Measurements from ENCODE around the gene PMPCA.
A peak's percentile ranks its signal among the peaks of the same experiment; 100 is the strongest.

PMPCA gene

GRCh38 chr9:136370687-136371532 lies 39.5 kb upstream of the PMPCA start:
- Mint-ChIP-seq H3K27me3 (no peaks in the 10 kb centered on the region), H3K4me3 (no peak overlapping the region)

DNA sequence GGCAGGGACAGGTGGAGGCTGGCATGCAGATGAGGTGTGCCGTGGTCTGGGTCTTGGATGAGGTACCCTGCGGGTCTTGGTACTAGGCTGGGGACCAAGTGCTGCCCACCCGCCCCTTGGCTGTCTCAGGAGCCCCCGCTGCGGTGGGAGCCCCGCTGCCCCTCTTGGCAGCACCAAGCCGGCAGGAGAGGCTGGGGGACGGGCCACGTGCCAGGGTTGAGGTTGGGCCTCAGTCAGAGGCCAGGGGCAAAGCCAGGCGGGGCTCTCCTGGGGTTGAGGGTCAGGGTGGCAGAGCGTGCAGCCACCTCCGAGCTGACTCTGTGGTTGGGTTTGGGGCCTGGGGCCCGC lies 39.0 kb upstream of the PMPCA start:
- H3K4me3 Mint-ChIP-seq, result no peak overlapping the region
- ATAC-seq (no peak), DNase-seq (no peak)
- H3K27ac Mint-ChIP-seq, result no peak overlapping the region
- H3K27me3 Mint-ChIP-seq, result no peaks in the 10 kb centered on the region
- H3K4me1 Mint-ChIP-seq, result peaks cover 9% of the 10 kb centered on the region
- no peaks in the 10 kb centered on the region for H3K9me3 Mint-ChIP-seq

More at GRCh38 chr9:136370687-136371532, 39.5 kb upstream of the PMPCA start:
- H3K9me3 Mint-ChIP-seq, result no peaks in the 10 kb centered on the region
- DNase-seq (no peak), ATAC-seq (no peak)
- no peak overlapping the region for H3K27ac Mint-ChIP-seq
- peaks cover 9% of the 10 kb centered on the region for H3K4me1 Mint-ChIP-seq

DNA sequence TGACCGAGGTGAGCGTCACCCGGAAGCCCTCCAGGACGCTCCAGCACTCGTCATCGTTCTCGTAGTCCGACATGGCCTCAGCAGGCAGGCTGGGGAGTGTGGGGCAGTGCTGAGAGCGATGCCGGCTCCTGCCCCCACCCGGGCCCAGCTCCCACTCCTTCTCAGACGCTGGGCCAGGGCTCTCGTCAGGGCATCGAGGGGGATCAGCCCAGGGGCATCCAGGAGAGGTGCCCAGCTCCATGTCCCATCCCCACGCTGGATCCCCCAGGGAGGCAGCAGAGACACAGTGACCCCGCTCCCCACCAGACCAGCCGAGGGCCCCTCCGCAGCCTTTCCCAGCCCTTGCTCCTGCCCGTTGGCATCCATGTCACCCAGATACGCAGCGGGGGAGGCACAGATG lies 38.5 kb upstream of the PMPCA start:
- H3K27ac Mint-ChIP-seq, result no peak overlapping the region
- no peak overlapping the region for H3K4me3 Mint-ChIP-seq
- DNase-seq, result no peak
- ATAC-seq, result no peak
- H3K4me1 Mint-ChIP-seq, result peaks cover 9% of the 10 kb centered on the region
- H3K9me3 Mint-ChIP-seq, result no peaks in the 10 kb centered on the region
- H3K27me3 Mint-ChIP-seq, result no peaks in the 10 kb centered on the region

DNA sequence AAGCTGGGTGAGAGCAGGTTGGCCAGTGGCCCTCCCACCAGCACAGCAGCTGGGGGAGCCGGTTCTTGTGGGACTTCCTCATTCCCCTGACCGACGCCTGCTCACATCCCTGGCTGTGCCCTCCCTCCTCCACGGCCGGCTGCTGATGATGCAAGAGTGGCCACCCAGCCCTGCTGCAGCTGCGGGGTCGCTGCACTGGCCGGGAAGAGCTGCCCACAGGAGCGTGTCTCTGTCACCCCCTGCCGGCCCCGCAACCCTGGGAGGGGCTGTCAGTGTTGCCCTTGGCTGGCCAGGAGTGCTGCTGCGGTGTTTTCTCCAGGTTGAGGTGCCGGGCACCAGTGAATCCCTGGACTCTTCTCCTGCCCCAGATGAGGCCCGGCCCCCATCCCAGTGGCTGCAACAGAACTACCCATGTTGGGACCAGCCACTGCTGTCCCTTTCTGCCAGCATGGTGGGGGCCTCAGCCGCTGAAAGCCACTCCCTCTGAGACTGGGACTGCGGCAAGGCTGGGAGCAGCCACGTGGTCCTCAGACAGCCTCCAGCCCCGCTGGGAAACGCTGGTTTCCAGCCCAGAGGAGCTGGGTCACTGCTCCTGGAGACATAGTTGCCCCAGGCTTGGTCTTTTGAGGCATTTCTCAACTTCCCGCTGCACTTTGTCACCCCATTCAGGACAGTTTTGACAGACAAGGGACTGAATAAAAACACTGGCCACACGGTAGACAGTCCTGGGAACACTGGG lies 37.7 kb upstream of the PMPCA start:
- H3K9me3 Mint-ChIP-seq, result no peaks in the 10 kb centered on the region
- no peaks in the 10 kb centered on the region for H3K27me3 Mint-ChIP-seq
- peak; percentile 3 for ATAC-seq
- H3K27ac Mint-ChIP-seq, result peak overlapping the region in 1 of 2 donors; percentile 25
- peak overlapping the region; percentile 37 to 59 for H3K4me3 Mint-ChIP-seq
- H3K4me1 Mint-ChIP-seq, result peaks cover 9% of the 10 kb centered on the region
- no peak for DNase-seq

DNA sequence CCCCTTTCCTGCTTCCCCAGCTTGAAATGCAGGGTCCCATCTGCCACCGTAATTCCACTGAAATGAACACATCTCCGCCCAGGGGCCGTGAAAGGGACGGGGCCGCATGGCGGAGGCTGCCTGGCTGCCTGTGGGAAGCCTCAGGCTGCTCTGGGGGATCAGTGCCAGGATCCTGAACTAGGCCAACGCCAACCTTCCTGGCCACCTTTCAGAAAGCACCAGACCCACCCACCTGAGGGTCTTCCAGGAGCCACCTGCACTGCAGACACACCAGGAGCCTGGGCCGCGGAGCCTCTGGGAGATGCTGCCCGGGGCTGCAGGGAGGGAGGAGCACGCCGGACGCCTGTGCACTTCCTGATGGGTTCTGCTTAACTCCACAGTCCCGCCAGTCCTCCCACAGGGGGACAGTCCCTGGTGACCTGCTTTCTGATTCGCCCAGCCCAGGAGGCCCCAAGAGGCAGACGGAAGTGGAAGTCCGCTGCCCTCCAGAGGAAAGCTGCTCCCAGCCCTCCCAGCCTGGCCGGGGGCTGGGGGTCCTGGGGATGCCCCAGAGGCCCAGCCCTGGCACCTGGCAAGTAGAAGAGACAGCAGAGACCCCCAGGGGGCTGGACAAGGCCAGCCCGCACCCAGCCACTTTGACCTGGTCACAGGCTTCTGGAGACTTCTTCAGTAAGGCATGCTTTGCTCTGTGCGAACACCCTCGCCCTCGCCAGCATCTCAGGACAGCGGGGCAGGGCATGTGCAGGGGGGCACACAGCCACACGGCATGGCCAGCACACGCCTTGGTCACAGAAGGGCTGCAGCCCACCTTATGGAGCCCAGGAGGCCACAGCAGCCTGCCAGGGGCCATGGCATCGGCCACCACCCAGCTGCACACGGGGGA lies 36.9 kb upstream of the PMPCA start, which contains the start of gene CARD9:
Gene CARD9 (minus strand): TSS at position 370 of the 883 bp plus-strand sequence. CDS start 1,591 bp downstream, outside the sequence.
- H3K9me3 Mint-ChIP-seq, result no peaks in the 10 kb centered on the region
- peak within 1 kb of the TSS; percentile 25 to 42 for H3K27ac Mint-ChIP-seq
- peak within 1 kb of the TSS; percentile 37 to 59 for H3K4me3 Mint-ChIP-seq
- ATAC-seq, result peak; percentile 23
- H3K4me1 Mint-ChIP-seq, result peaks cover 9% of the 10 kb centered on the region
- no peak for DNase-seq
- no peaks in the 10 kb centered on the region for H3K27me3 Mint-ChIP-seq

GRCh38 chr9:136374183-136374575 lies 36.3 kb upstream of the PMPCA start:
- ATAC-seq (no peak), DNase-seq (no peak)
- H3K27ac Mint-ChIP-seq, result no peak overlapping the region
- no peaks in the 10 kb centered on the region for H3K9me3 Mint-ChIP-seq
- H3K27me3 Mint-ChIP-seq, result no peaks in the 10 kb centered on the region
- peaks cover 9% of the 10 kb centered on the region for H3K4me1 Mint-ChIP-seq
- H3K4me3 Mint-ChIP-seq, result no peak overlapping the region

DNA sequence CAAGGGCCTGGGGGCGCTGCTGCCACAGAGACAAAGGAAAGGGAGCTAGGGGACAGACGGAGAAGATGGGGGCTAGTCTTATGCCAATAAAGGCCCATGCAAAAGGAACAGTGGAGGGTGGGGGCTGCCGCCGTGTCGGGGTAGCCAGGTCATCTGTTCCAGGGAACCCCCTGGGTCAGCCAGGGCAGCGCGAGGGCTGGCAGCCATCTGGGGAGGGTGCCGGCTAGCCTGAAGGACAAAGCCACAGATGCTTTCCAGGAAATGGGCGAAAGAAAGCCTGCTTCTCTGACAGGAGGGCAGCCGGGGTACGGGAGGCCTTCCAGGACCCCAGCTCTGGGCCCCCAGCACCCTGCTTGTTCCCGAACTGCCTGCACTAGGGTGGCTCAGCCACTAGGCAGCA lies 35.4 kb upstream of the PMPCA start:
- ATAC-seq, result no peak
- Mint-ChIP-seq H3K4me3 (no peak overlapping the region), H3K27me3 (no peaks in the 10 kb centered on the region), H3K9me3 (no peaks in the 10 kb centered on the region), H3K27ac (no peak overlapping the region), H3K4me1 (peaks cover 9% of the 10 kb centered on the region)
- no peak for DNase-seq

- no peaks in the 10 kb centered on the region for H3K9me3 Mint-ChIP-seq
- ATAC-seq (peak; percentile 7), DNase-seq (no peak)
- H3K4me3 Mint-ChIP-seq, result no peak overlapping the region
- no peak overlapping the region for H3K27ac Mint-ChIP-seq
- H3K4me1 Mint-ChIP-seq, result peaks cover 9% of the 10 kb centered on the region
- no peaks in the 10 kb centered on the region for H3K27me3 Mint-ChIP-seq
Observed at GRCh38 chr9:136376457-136376856, 34.0 kb upstream of the PMPCA start.

DNA sequence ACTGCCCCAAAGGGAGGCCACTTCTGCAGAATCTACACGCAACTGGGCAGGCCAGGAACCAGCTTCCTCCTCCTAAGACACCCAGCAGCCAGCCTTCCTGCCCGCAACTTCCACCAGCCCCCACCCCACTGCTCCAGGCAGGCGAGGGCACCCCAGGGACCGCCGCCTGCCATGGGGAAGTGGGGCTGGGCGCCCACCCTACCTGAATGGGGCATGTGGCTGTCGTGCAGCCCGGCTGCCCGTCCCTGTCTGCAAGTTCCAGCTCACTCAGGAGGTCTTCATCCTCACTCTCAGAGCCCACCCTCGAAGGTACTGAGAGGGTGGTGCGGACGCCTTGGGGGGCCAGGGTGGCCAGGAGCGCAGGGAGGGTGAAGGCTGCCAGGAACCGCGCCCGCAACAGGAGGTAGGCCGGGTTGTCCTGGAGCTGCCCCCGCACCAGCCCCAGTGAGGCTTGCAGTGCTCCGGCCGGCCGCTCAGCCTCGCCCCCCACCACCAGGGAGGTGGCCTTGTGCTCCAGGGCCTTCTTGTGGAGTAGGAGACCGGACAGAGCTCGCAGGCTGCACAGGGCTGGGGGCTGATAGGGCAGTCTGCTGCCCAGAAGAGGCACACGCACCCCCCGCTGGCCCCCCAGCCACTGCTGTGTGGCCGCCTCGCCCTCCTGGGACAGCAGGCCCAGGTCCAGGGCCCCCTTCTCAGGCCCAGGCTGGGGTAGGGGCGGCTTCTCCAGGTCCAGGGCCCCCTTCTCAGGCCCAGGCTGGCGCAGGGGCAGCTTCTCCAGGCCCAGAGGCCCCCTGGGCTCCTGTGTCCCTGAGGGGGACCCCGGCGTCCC lies 32.9 kb upstream of the PMPCA start:
- Mint-ChIP-seq H3K4me1 (peaks cover 9% of the 10 kb centered on the region), H3K27ac (peak overlapping the region in 1 of 2 donors; percentile 94), H3K9me3 (no peaks in the 10 kb centered on the region), H3K4me3 (no peak overlapping the region), H3K27me3 (no peaks in the 10 kb centered on the region)
- ATAC-seq, result no peak
- no peak for DNase-seq

DNA sequence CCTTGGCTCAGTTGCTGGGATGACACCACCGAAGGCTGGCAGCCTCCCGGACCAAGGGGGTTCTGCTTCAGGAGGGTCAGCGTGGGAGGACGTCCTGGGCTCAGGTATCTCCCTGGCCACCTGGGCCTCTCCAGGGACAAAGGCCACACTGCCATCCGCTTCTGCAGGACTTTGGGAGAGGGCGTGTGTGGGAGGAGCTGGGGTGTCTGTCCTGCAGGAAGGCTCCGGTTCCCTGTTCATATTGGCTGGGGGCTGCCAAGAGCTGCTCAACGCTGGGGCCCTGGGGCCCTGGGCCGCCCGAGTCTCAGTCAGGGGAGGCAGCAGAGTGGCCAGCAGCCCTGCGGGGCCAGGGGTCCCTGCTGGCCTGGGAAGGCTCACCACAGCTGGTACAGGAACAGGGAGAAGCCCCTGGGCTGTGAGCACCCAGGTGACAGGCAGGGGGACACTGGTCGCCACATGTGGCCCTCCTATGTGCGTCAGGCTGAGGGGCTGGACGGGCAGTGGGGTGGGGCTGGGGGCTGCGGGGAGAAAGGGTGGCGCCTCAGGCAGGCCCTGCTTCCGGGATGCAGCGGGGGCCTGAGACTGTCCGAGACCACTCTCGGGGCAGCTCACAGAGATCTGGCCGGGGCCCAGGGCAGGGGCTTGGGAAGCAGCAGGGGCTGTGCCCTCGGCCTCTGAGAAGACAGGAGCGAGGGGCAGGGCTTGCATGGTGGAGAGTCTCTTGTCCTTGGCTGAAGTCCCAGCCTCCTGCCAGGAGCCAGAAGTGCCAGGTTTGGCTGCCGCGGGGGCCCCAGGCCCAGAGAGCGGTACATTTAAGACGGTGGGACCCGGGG lies 32.1 kb upstream of the PMPCA start:
- Mint-ChIP-seq H3K9me3 (no peaks in the 10 kb centered on the region), H3K27me3 (no peaks in the 10 kb centered on the region)
- no peak for DNase-seq

GRCh38 chr9:136379003-136379287 lies 31.5 kb upstream of the PMPCA start:
- H3K27ac Mint-ChIP-seq, result no peak overlapping the region
- peaks cover 2% of the 10 kb centered on the region for H3K4me1 Mint-ChIP-seq
- DNase-seq (no peak), ATAC-seq (no peak)
- H3K9me3 Mint-ChIP-seq, result no peaks in the 10 kb centered on the region
- H3K27me3 Mint-ChIP-seq, result no peaks in the 10 kb centered on the region
- H3K4me3 Mint-ChIP-seq, result no peak overlapping the region

More for the DNA sequence above, 32.1 kb upstream of the PMPCA start:
- no peak for ATAC-seq
- H3K27ac Mint-ChIP-seq, result no peak overlapping the region
- H3K4me3 Mint-ChIP-seq, result no peak overlapping the region
- H3K4me1 Mint-ChIP-seq, result peaks cover under 1% of the 10 kb centered on the region

- ATAC-seq (no peak), DNase-seq (no peak)
- no peak overlapping the region for H3K27ac Mint-ChIP-seq
- no peaks in the 10 kb centered on the region for H3K9me3 Mint-ChIP-seq
- peaks cover 6% of the 10 kb centered on the region for H3K4me1 Mint-ChIP-seq
- H3K4me3 Mint-ChIP-seq, result no peak overlapping the region
- no peaks in the 10 kb centered on the region for H3K27me3 Mint-ChIP-seq
Observed at GRCh38 chr9:136379401-136379800, 31.1 kb upstream of the PMPCA start.

GRCh38 chr9:136379891-136380290 lies 30.6 kb upstream of the PMPCA start:
- ATAC-seq (no peak), DNase-seq (no peak)
- no peak overlapping the region for H3K4me3 Mint-ChIP-seq
- H3K9me3 Mint-ChIP-seq, result no peaks in the 10 kb centered on the region
- H3K27me3 Mint-ChIP-seq, result no peaks in the 10 kb centered on the region
- H3K4me1 Mint-ChIP-seq, result peaks cover 11% of the 10 kb centered on the region
- no peak overlapping the region for H3K27ac Mint-ChIP-seq

DNA sequence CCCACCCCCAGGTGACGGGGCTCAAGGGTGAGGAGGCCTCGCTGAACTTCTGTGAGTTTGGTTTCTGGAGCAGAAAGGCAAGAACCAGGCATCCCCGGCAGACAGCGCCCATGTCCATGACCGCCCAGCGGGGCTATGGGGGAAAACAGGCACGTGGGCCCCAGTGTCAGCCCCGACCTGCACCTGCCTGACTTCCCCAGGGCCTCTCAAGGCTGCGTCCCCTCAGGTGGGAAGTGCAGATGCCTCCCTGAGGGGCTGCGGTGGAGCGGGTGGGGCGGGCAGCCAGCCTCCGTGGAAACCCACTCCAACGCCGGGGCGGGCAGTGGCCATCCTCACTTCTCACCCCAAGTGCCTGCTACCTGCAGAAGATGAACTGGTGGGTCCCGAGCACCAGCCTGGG lies 30.1 kb upstream of the PMPCA start:
- no peak for ATAC-seq
- DNase-seq, result no peak
- no peak overlapping the region for H3K27ac Mint-ChIP-seq
- no peak overlapping the region for H3K4me3 Mint-ChIP-seq
- peaks cover 16% of the 10 kb centered on the region for H3K4me1 Mint-ChIP-seq
- H3K27me3 Mint-ChIP-seq, result no peaks in the 10 kb centered on the region
- H3K9me3 Mint-ChIP-seq, result no peaks in the 10 kb centered on the region
